Tibial nerve (tissue), 4 donors: ENCODE data around the gene GMDS. TPM values are rescaled to one million over a fixed set of nuclear protein-coding genes. Genes with fewer than 3 reads are reported as not detected.
A peak's percentile ranks its signal among the peaks of the same experiment; 100 is the strongest.

Experiments
- DNase-seq, 2 donors: peaks; one replicate each; pipeline ENCODE4 v3.0.0-alpha.2; 2019; ENCODE audit warnings: low spot score in 2 of 2
- H3K27ac ChIP-seq, 4 donors: fragments of 200-600 bp; sonication (generic) in 3 of 4; one replicate each; pipeline ENCODE4 v1.5.1; 2017 to 2019; ENCODE audit warnings: mild to moderate bottlenecking in 1 of 4
- H3K27me3 ChIP-seq, 2 donors: fragments of 200-600 bp; sonication (generic) in 1 of 2; one replicate each; pipeline versions ENCODE4 v1.5.1 to v1.6.0; 2017 to 2019
- H3K36me3 ChIP-seq, 3 donors: fragments of 200-600 bp; sonication (generic); one replicate each; pipeline ENCODE4 v1.5.1; 2018 to 2019
- H3K4me1 ChIP-seq, 4 donors: fragments of 200-600 bp; sonication (generic) in 3 of 4; one replicate each; pipeline ENCODE4 v1.5.1; 2017 to 2019
- H3K4me3 ChIP-seq, 4 donors: fragments of 200-600 bp; sonication (generic) in 3 of 4; one replicate each; pipeline ENCODE4 v1.5.1; 2017 to 2019; ENCODE audit warnings: mild to moderate bottlenecking in 1 of 4, moderate library complexity in 1 of 4
- H3K9me3 ChIP-seq, 4 donors: fragments of 200-600 bp; sonication (generic) in 3 of 4; one replicate each; pipeline ENCODE4 v1.5.1; 2017 to 2019
- CTCF ChIP-seq, 5 experiments: fragments of 200-600 bp in 3 of 5; fragments of 450-650 bp in 2 of 5; sonication (generic) in 3 of 5; IDR thresholded peaks; one replicate each; pipeline ENCODE4 v1.5.1; 2016 to 2019; ENCODE audit warnings: antibody characterized with exemption in 5 of 5, mild to moderate bottlenecking in 3 of 5, moderate library complexity in 2 of 5
- EP300 ChIP-seq, 2 donors: sonication (generic); formaldehyde crosslinking; IDR thresholded peaks; one replicate each; pipeline ENCODE4 v1.6.1; 2017; ENCODE audit warnings: antibody characterized with exemption in 2 of 2, mild to moderate bottlenecking in 1 of 2
- POLR2A ChIP-seq, 2 donors: fragments of 450-650 bp; IDR thresholded peaks; one replicate each; pipeline ENCODE4 v1.6.1; 2017; ENCODE audit warnings: antibody characterized with exemption in 2 of 2, mild to moderate bottlenecking in 2 of 2, moderate library complexity in 2 of 2
- WGBS, 2 donors: methylation state at CpG; one replicate each; pipeline ENCODE4 v1.1.5; 2018; 5-methylcytosine and 5-hydroxymethylcytosine counted together
- total RNA-seq, 4 donors: library from RNA; depleted of rRNA; stranded (reverse); fragments of >200 nt; gene quantifications; one replicate each; pipeline ENCODE4 v1.1.0, GENCODE V29; 2016

The GMDS gene
- total RNA-seq, 4 donors from 2014 or later = 14.9 to 46.5 (median 32.8) TPM

DNA sequence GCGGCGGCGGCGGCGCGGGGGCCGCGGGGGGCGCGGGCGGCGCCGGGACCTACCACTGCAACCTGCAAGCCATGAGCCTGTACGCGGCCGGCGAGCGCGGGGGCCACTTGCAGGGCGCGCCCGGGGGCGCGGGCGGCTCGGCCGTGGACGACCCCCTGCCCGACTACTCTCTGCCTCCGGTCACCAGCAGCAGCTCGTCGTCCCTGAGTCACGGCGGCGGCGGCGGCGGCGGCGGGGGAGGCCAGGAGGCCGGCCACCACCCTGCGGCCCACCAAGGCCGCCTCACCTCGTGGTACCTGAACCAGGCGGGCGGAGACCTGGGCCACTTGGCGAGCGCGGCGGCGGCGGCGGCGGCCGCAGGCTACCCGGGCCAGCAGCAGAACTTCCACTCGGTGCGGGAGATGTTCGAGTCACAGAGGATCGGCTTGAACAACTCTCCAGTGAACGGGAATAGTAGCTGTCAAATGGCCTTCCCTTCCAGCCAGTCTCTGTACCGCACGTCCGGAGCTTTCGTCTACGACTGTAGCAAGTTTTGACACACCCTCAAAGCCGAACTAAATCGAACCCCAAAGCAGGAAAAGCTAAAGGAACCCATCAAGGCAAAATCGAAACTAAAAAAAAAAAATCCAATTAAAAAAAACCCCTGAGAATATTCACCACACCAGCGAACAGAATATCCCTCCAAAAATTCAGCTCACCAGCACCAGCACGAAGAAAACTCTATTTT lies 633.7 kb downstream of the GMDS start:
- H3K4me3 ChIP-seq = peak overlapping the region; percentile 47 to 81 (median 56)
- WGBS, 2 donors = 2 to 3% methylated on average over 27 to 30 of the region's 71 CpGs
- peaks cover 0 to 54% (median 3%) of the 10 kb centered on the region in 4 donors for H3K4me1 ChIP-seq
- peak in 1 of 2 donors; percentile 12 for DNase-seq
- peaks cover 0 to 72% of the 10 kb centered on the region in 2 donors for H3K27me3 ChIP-seq
- H3K36me3 ChIP-seq = peaks cover 0 to 6% (median 0%) of the 10 kb centered on the region in 3 donors
- no peak for TF ChIP-seq POLR2A (IDR thresholded peaks at IDR 0.05)
- TF ChIP-seq CTCF (IDR thresholded peaks at IDR 0.05) = no peak
- TF ChIP-seq EP300 (IDR thresholded peaks at IDR 0.05) = peak in 1 of 2 donors; percentile 44
- H3K27ac ChIP-seq = peak overlapping the region; percentile 50 to 93 (median 74)
- H3K9me3 ChIP-seq = no peaks in the 10 kb centered on the region

DNA sequence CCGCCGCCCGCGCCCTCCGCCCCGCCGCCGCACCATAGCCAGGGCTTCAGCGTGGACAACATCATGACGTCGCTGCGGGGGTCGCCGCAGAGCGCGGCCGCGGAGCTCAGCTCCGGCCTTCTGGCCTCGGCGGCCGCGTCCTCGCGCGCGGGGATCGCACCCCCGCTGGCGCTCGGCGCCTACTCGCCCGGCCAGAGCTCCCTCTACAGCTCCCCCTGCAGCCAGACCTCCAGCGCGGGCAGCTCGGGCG lies 634.2 kb downstream of the GMDS start:
- H3K27me3 ChIP-seq = peaks cover 0 to 77% of the 10 kb centered on the region in 2 donors
- H3K4me3 ChIP-seq = peak overlapping the region in 3 of 4 donors; percentile 46 to 81 (median 55)
- H3K36me3 ChIP-seq = peaks cover 0 to 6% (median 0%) of the 10 kb centered on the region in 3 donors
- H3K27ac ChIP-seq = peak overlapping the region; percentile 54 to 90 (median 79)
- TF ChIP-seq POLR2A (IDR thresholded peaks at IDR 0.05) (no peak), CTCF (IDR thresholded peaks at IDR 0.05) (peak in 1 of 5 experiments; percentile 21)
- WGBS, 2 donors = 2 to 4% methylated on average over 10 to 28 of the region's 38 CpGs
- peaks cover 0 to 54% (median 3%) of the 10 kb centered on the region in 4 donors for H3K4me1 ChIP-seq
- H3K9me3 ChIP-seq = no peaks in the 10 kb centered on the region
- no peak for DNase-seq

DNA sequence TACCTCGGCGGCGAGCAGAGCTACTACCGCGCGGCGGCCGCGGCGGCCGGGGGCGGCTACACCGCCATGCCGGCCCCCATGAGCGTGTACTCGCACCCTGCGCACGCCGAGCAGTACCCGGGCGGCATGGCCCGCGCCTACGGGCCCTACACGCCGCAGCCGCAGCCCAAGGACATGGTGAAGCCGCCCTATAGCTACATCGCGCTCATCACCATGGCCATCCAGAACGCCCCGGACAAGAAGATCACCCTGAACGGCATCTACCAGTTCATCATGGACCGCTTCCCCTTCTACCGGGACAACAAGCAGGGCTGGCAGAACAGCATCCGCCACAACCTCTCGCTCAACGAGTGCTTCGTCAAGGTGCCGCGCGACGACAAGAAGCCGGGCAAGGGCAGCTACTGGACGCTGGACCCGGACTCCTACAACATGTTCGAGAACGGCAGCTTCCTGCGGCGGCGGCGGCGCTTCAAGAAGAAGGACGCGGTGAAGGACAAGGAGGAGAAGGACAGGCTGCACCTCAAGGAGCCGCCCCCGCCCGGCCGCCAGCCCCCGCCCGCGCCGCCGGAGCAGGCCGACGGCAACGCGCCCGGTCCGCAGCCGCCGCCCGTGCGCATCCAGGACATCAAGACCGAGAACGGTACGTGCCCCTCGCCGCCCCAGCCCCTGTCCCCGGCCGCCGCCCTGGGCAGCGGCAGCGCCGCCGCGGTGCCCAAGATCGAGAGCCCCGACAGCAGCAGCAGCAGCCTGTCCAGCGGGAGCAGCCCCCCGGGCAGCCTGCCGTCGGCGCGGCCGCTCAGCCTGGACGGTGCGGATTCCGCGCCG lies 634.7 kb downstream of the GMDS start:
- Histone ChIP-seq H3K4me3 (peak overlapping the region; percentile 46 to 81 (median 54)), H3K36me3 (peaks cover 0 to 6% (median 0%) of the 10 kb centered on the region in 3 donors), H3K27ac (peak overlapping the region; percentile 54 to 90 (median 79)), H3K4me1 (peaks cover 0 to 54% (median 3%) of the 10 kb centered on the region in 4 donors), H3K9me3 (no peaks in the 10 kb centered on the region), H3K27me3 (peaks cover 0 to 81% of the 10 kb centered on the region in 2 donors)
- TF ChIP-seq EP300 (IDR thresholded peaks at IDR 0.05) (peak in 1 of 2 donors; percentile 42), CTCF (IDR thresholded peaks at IDR 0.05) (no peak)
- peak in 1 of 2 donors; percentile 6 for DNase-seq
- 0 to 4% methylated on average over 10 to 52 of the region's 101 CpGs for WGBS, 2 donors

GRCh38 chr6:1609648-1610496 lies 635.5 kb downstream of the GMDS start, which contains the start of gene FOXC1:
Gene FOXC1, plus strand, starts transcription at chr6:1609915. Its CDS starts 531 bp downstream, at chr6:1610446.
- peaks cover 0 to 6% (median 0%) of the 10 kb centered on the region in 3 donors for H3K36me3 ChIP-seq
- peak; percentile 86 to 88 for DNase-seq
- H3K27me3 ChIP-seq = peaks cover 0 to 81% of the 10 kb centered on the region in 2 donors
- peak within 1 kb of the TSS; percentile 46 to 81 (median 58) for H3K4me3 ChIP-seq
- no peaks in the 10 kb centered on the region for H3K9me3 ChIP-seq
- H3K27ac ChIP-seq = peak within 1 kb of the TSS; percentile 77 to 95 (median 91)
- H3K4me1 ChIP-seq = peaks cover 0 to 59% (median 8%) of the 10 kb centered on the region in 4 donors
- WGBS, 2 donors = 0% methylated on average over 16 to 45 of the region's 115 CpGs
- TF ChIP-seq POLR2A (IDR thresholded peaks at IDR 0.05) (peak; percentile 76 to 83), CTCF (IDR thresholded peaks at IDR 0.05) (no peak), EP300 (IDR thresholded peaks at IDR 0.05) (peak in 1 of 2 donors; percentile 86)
